Measurements from ENCODE around the gene CSTPP1. TPM values are rescaled to one million over a fixed set of nuclear protein-coding genes. Genes with fewer than 3 reads are reported as not detected.
"Not testable (repeated sequence)": the region's sequence is repeated elsewhere in the genome, so short reads cannot be mapped to it uniquely, and the experiment has no call there.

CSTPP1 gene
- total RNA-seq, 4 donors from 2014 or later, result 35.3 to 51.9 (median 39.7) TPM

GRCh38 chr11:47189100-47189834, 252.7 kb downstream of the CSTPP1 start:
- no peak for DNase-seq (ENCODE audit: low spot score in 2 of 2)
- WGBS, 2 donors, result 68 to 74% methylated on average over 11 of the region's 11 CpGs
- H3K27ac ChIP-seq, result peak overlapping the region; percentile 26 to 93 (median 66)
- H3K9me3 ChIP-seq, result no peaks in the 10 kb centered on the region
- H3K4me3 ChIP-seq, result no peak overlapping the region
- H3K36me3 ChIP-seq, result no peaks in the 10 kb centered on the region
- no peak for TF ChIP-seq POLR2A (IDR thresholded peaks at IDR 0.05)
- TF ChIP-seq EP300 (IDR thresholded peaks at IDR 0.05), result peak; percentile 58 to 60
- peaks cover 0 to 42% (median 24%) of the 10 kb centered on the region in 4 donors for H3K4me1 ChIP-seq
- no peaks in the 10 kb centered on the region for H3K27me3 ChIP-seq

GRCh38 chr11:47191137-47191536, 254.6 kb downstream of the CSTPP1 start:
- peaks cover 0 to 29% (median 11%) of the 10 kb centered on the region in 4 donors for H3K4me1 ChIP-seq
- DNase-seq (ENCODE audit: low spot score in 2 of 2); H3K27ac ChIP-seq: not testable (repeated sequence)

GRCh38 chr11:47192111-47192510, 255.6 kb downstream of the CSTPP1 start:
- no peak for DNase-seq (ENCODE audit: low spot score in 2 of 2)
- no peak for TF ChIP-seq EP300 (IDR thresholded peaks at IDR 0.05)
- TF ChIP-seq CTCF (IDR thresholded peaks at IDR 0.05), result no peak
- TF ChIP-seq POLR2A (IDR thresholded peaks at IDR 0.05), result no peak
- H3K9me3 ChIP-seq, result no peaks in the 10 kb centered on the region
- peaks cover 0 to 22% (median 4%) of the 10 kb centered on the region in 4 donors for H3K4me1 ChIP-seq
- 81 to 82% methylated on average over 4 of the region's 4 CpGs for WGBS, 2 donors
- H3K36me3 ChIP-seq, result no peaks in the 10 kb centered on the region
- no peak overlapping the region for H3K4me3 ChIP-seq
- no peak overlapping the region for H3K27ac ChIP-seq
- H3K27me3 ChIP-seq, result no peaks in the 10 kb centered on the region

More at GRCh38 chr11:47191137-47191536, 254.6 kb downstream of the CSTPP1 start:
- H3K36me3 ChIP-seq, H3K4me3 ChIP-seq, H3K9me3 ChIP-seq, H3K27me3 ChIP-seq: not testable (repeated sequence)
- 83% methylated on average over 10 of the region's 10 CpGs for WGBS, 2 donors

GRCh38 chr11:47198161-47198560, 261.6 kb downstream of the CSTPP1 start:
- DNase-seq (ENCODE audit: low spot score in 2 of 2); H3K4me3 ChIP-seq; H3K4me1 ChIP-seq; H3K36me3 ChIP-seq; H3K9me3 ChIP-seq; H3K27me3 ChIP-seq; H3K27ac ChIP-seq: not testable (repeated sequence)
- WGBS, 2 donors, result 91 to 96% methylated on average over 9 of the region's 9 CpGs

GRCh38 chr11:47201015-47201414, 264.5 kb downstream of the CSTPP1 start:
- no peak for DNase-seq (ENCODE audit: low spot score in 2 of 2)
- TF ChIP-seq POLR2A (IDR thresholded peaks at IDR 0.05) (no peak), EP300 (IDR thresholded peaks at IDR 0.05) (no peak), CTCF (IDR thresholded peaks at IDR 0.05) (no peak)
- Histone ChIP-seq H3K27ac (no peak overlapping the region), H3K4me3 (no peak overlapping the region), H3K4me1 (no peaks in the 10 kb centered on the region), H3K27me3 (no peaks in the 10 kb centered on the region), H3K9me3 (no peaks in the 10 kb centered on the region), H3K36me3 (no peaks in the 10 kb centered on the region)
- 77 to 80% methylated on average over 4 of the region's 4 CpGs for WGBS, 2 donors

- H3K4me3 ChIP-seq, result no peak overlapping the region
- WGBS, 2 donors, result 60 to 70% methylated on average over 5 of the region's 5 CpGs
- H3K27ac ChIP-seq, result no peak overlapping the region
- DNase-seq (ENCODE audit: low spot score in 2 of 2), result no peak
- H3K9me3 ChIP-seq, result no peaks in the 10 kb centered on the region
- H3K4me1 ChIP-seq, result no peaks in the 10 kb centered on the region
- no peaks in the 10 kb centered on the region for H3K27me3 ChIP-seq
- TF ChIP-seq EP300 (IDR thresholded peaks at IDR 0.05) (no peak), POLR2A (IDR thresholded peaks at IDR 0.05) (no peak), CTCF (IDR thresholded peaks at IDR 0.05) (no peak)
- H3K36me3 ChIP-seq, result no peaks in the 10 kb centered on the region
Measured at GRCh38 chr11:47202576-47202975, 266.0 kb downstream of the CSTPP1 start.

Data from tibial nerve (tissue), 4 donors.